ENCODE measurements around the gene CHN2. TPM values are rescaled to one million over a fixed set of nuclear protein-coding genes. Genes with fewer than 3 reads are reported as not detected.

Gene CHN2
- total and polyA plus RNA-seq, 2 donors (not counting 1 experiment from before 2014, with no cell fraction given), result 0.86 to 1.4 TPM

GRCh38 chr7:29190349-29191045 is 4.1 kb upstream of the CHN2 start:
- Histone ChIP-seq H3K9ac (ENCODE audit: low read length) (no peak overlapping the region), H3K36me3 (replicated peaks in 1 of 2; ENCODE audit: control extremely low read depth in 1 of 2, control insufficient read depth in 1 of 2, extremely low read depth in 1 of 2, insufficient read depth in 2 of 2, low read length in 1 of 2) (no peaks in the 10 kb centered on the region), H3K79me2 (ENCODE audit: control insufficient read depth, insufficient read depth, low read length) (no peaks in the 10 kb centered on the region), H3K27me3 (replicated peaks in 1 of 4; ENCODE audit: control extremely low read depth in 1 of 4, control insufficient read depth in 3 of 4, insufficient read depth in 4 of 4, low read length in 3 of 4) (peaks cover 0 to 21% (median 10%) of the 10 kb centered on the region in 4 experiments), H3K27ac (ENCODE audit: low read length in 2 of 2) (no peak overlapping the region), H3K4me1 (ENCODE audit: control insufficient read depth in 2 of 2, insufficient read depth in 2 of 2, low read length in 2 of 2) (peaks cover 11 to 13% of the 10 kb centered on the region in 2 donors), H3K9me3 (ENCODE audit: control extremely low read depth in 1 of 3, control insufficient read depth in 2 of 3, insufficient read depth in 1 of 3, low read length in 2 of 3) (no peaks in the 10 kb centered on the region), H3K4me3 (ENCODE audit: control extremely low read depth in 1 of 5, extremely low read depth in 1 of 5, insufficient read depth in 1 of 5, low read depth in 2 of 5, low read length in 4 of 5) (no peak overlapping the region), H4K20me1 (ENCODE audit: control insufficient read depth, insufficient read depth, low read length, poor library complexity, severe bottlenecking) (no peaks in the 10 kb centered on the region), H3K4me2 (replicated peaks; ENCODE audit: low read depth, low read length, poor library complexity, severe bottlenecking) (no peak overlapping the region), H2AFZ (ENCODE audit: insufficient read depth, low read depth, low read length, poor library complexity, severe bottlenecking) (no peak overlapping the region)
- intact Hi-C loops (cut with micrococcal nuclease), result no loop called here
- ChIA-PET CTCF (interaction anchor here (0.9 to 10.3 kb wide), 9 partner anchors 11 to 268 kb away, joined by 3 to 110 read pairs (median 5); no protein-coding TSS in a partner anchor), POLR2A (no interaction called here)
- H3K4me3 Mint-ChIP-seq, result no peak overlapping the region
- peaks cover 6% of the 10 kb centered on the region for H3K4me1 Mint-ChIP-seq
- no peak for TF ChIP-seq EZH2 (IDR thresholded peaks at IDR 0.05; ENCODE audit: borderline replicate concordance, insufficient read depth, low read depth, low read length, poor library complexity, severe bottlenecking)
- WGBS (ENCODE audit: insufficient coverage), result 95% methylated on average over 3 of the region's 5 CpGs
- H3K9me3 Mint-ChIP-seq (ENCODE audit: insufficient read depth), result no peaks in the 10 kb centered on the region
- ATAC-seq (ENCODE audit: low read depth) (no peak), DNase-seq (no peak)
- no peak overlapping the region for H3K27ac Mint-ChIP-seq
- peaks cover 36% of the 10 kb centered on the region for H3K27me3 Mint-ChIP-seq

- H3K9me3 Mint-ChIP-seq (ENCODE audit: insufficient read depth), result no peaks in the 10 kb centered on the region
- H3K27ac ChIP-seq (ENCODE audit: low read length in 2 of 2), result no peak overlapping the region
- H3K4me3 Mint-ChIP-seq, result no peak overlapping the region
- H3K4me1 ChIP-seq (ENCODE audit: control insufficient read depth in 2 of 2, insufficient read depth in 2 of 2, low read length in 2 of 2), result peaks cover 21 to 24% of the 10 kb centered on the region in 2 donors
- DNase-seq (no peak), ATAC-seq (ENCODE audit: low read depth) (no peak)
- H3K9ac ChIP-seq (ENCODE audit: low read length), result no peak overlapping the region
- no peaks in the 10 kb centered on the region for H4K20me1 ChIP-seq (ENCODE audit: control insufficient read depth, insufficient read depth, low read length, poor library complexity, severe bottlenecking)
- no peak overlapping the region for H2AFZ ChIP-seq (ENCODE audit: insufficient read depth, low read depth, low read length, poor library complexity, severe bottlenecking)
- H3K4me3 ChIP-seq (ENCODE audit: control extremely low read depth in 1 of 5, extremely low read depth in 1 of 5, insufficient read depth in 1 of 5, low read depth in 2 of 5, low read length in 4 of 5), result no peak overlapping the region
- peaks cover 16% of the 10 kb centered on the region for H3K4me1 Mint-ChIP-seq
- ChIA-PET CTCF (interaction anchor here (10.3 kb wide), 1 partner anchor 217 kb away, joined by 110 read pairs; no protein-coding TSS in a partner anchor), POLR2A (no interaction called here)
- peaks cover 0 to 38% (median 25%) of the 10 kb centered on the region in 4 experiments for H3K27me3 ChIP-seq (replicated peaks in 1 of 4; ENCODE audit: control extremely low read depth in 1 of 4, control insufficient read depth in 3 of 4, insufficient read depth in 4 of 4, low read length in 3 of 4)
- no peaks in the 10 kb centered on the region for H3K36me3 ChIP-seq (replicated peaks in 1 of 2; ENCODE audit: control extremely low read depth in 1 of 2, control insufficient read depth in 1 of 2, extremely low read depth in 1 of 2, insufficient read depth in 2 of 2, low read length in 1 of 2)
- TF ChIP-seq EZH2 (IDR thresholded peaks at IDR 0.05; ENCODE audit: borderline replicate concordance, insufficient read depth, low read depth, low read length, poor library complexity, severe bottlenecking), result no peak
- TF ChIP-seq CTCF (IDR thresholded peaks at IDR 0.05), result no peak
- intact Hi-C loops (cut with micrococcal nuclease), result loop anchor here (2.0 kb wide), 1 partner anchor 150 kb away; no protein-coding TSS in a partner anchor
- H3K27ac Mint-ChIP-seq, result no peak overlapping the region
- no peaks in the 10 kb centered on the region for H3K79me2 ChIP-seq (ENCODE audit: control insufficient read depth, insufficient read depth, low read length)
- no peak overlapping the region for H3K4me2 ChIP-seq (replicated peaks; ENCODE audit: low read depth, low read length, poor library complexity, severe bottlenecking)
- H3K9me3 ChIP-seq (ENCODE audit: control extremely low read depth in 1 of 3, control insufficient read depth in 2 of 3, insufficient read depth in 1 of 3, low read length in 2 of 3), result no peaks in the 10 kb centered on the region
- peaks cover 49% of the 10 kb centered on the region for H3K27me3 Mint-ChIP-seq
- WGBS (ENCODE audit: insufficient coverage), result no CpG with 5 or more reads among the region's 1 CpG
Measured at GRCh38 chr7:29192323-29192722, 2.3 kb upstream of the CHN2 start.

Data from B cell (primary cell).